Stimulated activated CD8-positive, alpha-beta memory T cell treated with anti-CD3 and anti-CD28 coated beads, Interleukin-12 subunit alpha, Interleukin-12 subunit beta, amount 100 ng/mL, for 24 hours (primary cell): ENCODE data around the gene RFX5.
"Not testable (repeated sequence)": the region's sequence is repeated elsewhere in the genome, so short reads cannot be mapped to it uniquely, and the experiment has no call there.

ENCODE experiments used
- DNase-seq: peaks from one replicate; pipeline ENCODE4 v3.0.0-alpha.2; 2020; ENCODE audit errors: extremely low read depth

RFX5 gene

GRCh38 chr1:151362308-151363155 is 15.5 kb upstream of the RFX5 start:
- no peak for DNase-seq

GRCh38 chr1:151361883-151362282 is 14.8 kb upstream of the RFX5 start:
- DNase-seq: no peak

DNA sequence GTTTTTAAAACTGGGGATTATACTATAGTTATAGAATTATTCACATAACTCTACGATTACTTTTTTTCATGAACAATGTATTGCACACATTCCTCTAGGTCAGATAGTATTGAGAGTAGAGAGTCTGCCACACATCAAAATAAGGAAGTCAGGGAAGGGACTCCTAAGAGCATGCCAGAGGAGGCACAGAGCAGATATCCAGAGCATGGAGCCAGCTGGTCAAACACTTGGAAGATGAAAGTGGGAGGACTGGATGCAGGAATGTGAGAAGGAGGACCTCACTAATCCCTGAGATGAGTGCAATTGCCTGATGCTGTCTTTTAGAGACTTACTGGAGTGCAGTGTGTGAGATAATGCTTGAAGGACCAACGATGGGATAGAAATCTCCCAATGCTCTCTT is 9.6 kb upstream of the RFX5 start:
- no peak for DNase-seq

GRCh38 chr1:151352021-151352718 is 5.1 kb upstream of the RFX5 start:
- DNase-seq: no peak

DNA sequence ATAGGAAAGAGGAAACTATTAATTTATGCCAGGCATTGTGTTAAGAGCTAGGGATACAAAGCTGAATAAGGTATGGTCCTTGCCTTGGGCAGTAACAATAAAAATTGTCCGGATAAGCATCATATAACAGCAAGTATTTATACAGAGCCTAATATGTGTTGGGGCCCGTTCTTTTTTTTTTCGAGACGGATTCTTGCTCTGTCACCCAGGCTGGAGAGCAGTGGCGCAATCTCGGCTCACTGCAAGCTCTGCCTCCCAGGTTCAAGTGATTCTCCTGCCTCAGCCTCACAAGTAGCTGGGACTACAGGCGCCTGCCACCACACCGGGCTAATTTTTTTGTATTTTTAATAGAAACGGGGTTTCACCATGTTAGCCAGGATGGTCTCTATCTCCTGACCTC is 3.3 kb upstream of the RFX5 start:
- not testable (repeated sequence) for DNase-seq

DNA sequence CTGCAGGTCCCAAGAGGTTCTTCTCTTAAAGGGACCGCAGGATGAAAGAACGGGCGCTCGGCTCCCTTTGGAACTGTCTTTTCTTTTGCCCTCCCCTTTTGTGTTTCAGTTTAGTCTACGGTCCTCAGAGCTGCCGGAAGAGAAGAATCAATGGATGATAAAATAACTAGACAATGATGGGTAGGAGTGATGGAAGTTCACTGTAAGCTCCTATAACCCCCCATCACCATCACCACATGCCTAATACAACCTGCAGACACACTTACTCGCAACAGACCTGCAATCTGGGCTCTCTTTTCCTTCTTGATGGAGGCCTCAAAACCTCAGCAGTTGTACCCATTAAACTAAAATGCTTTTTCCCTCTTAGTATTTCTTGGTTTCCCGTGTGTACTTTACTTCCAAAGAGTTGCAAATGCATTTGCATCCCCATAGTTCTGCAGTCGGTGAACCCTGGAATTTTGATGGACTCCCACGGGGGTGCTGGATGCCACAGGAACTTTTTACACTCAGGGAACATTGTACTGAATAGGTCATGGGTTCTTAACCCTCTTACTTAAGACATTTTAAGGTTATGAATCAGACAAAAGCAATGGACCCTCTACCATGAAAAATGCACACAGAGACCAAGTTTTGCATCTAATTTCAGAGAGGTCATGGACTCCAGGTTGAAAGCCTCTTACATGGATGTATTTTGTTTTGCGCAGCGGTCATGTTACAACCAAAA is 633 bp upstream of the RFX5 start:
- no peak for DNase-seq

DNA sequence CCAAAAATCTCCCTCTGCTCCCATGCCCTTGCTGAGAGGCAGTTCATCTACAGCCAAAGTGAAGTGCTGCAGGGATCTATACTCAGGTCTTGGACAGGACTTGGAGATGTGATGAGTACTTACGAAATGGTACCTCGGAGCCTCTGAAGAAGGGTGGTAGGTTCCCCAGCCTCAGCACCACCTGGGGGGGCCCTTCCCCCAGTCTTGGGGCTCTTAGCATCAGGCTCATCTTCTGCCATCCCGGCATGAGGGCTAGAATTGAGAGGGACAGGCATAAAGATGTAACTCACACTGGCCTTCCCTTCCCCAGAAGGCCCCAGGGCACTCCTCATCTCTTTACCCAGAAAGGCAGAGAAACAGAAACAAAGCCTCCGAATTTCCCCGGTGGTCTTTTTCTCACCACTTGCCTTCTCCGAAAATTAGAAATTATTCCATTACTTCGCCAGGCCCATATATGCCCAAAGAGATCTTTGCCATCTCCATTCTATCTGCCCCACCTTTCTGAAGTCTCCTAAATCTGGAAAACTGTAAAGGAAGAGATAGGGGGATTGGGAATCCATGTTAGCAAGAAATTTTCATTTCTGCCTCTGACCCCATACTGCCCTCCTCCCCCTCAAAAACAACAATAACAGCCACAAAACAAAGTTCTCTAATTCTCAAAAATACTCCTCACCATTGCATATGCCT is 827 bp downstream of the RFX5 start:
- DNase-seq: no peak

- no peak for DNase-seq
Measured at GRCh38 chr1:151344291-151344690, 2.8 kb downstream of the RFX5 start.

DNA sequence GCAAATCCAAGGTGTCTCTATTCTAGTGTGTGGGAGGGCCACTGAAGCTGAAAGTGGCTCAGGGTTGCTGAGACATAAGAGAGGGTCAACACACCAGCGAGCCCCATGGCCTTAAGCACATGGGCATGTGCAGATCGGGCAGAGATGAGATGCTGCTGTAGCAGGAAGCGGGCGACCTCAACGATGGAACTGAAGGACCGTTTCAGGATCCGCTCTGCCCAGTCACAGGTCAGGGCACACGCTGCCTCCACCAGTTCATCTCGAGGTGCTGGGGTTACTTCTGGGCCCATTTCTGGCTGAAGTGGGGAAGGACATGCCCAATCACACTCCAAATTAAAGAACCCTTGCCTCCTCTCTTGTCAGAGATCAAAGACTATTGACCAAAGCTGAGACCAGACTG is 3.5 kb downstream of the RFX5 start:
- DNase-seq: no peak

GRCh38 chr1:151342569-151342968 is 4.5 kb downstream of the RFX5 start:
- DNase-seq: no peak

- no peak for DNase-seq
Measured at GRCh38 chr1:151342021-151342420, 5.0 kb downstream of the RFX5 start.

GRCh38 chr1:151340870-151341754 is 5.9 kb downstream of the RFX5 start:
- DNase-seq: no peak

GRCh38 chr1:151336556-151336955 is 10.5 kb downstream of the RFX5 start:
- no peak for DNase-seq

DNA sequence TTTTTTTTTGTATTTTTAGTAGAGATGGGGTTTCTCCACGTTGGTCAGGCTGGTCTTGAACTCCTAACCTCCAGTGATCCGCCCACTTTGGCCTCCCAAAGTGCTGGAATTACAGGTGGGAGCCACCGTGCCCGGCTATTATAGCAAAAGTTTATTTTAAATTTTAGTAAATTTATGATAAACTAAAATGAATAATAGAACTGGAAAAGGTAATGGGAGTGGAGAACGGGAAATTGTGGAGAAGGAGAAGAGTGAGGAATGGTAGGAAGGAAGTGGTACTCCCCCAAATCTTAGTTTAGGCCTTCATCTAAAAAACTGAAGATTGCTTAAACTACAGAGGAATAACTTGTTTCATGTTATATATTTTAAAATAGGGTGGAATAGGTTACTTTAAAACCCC is 12.2 kb downstream of the RFX5 start:
- DNase-seq: no peak

GRCh38 chr1:151327903-151328674 is 19.0 kb downstream of the RFX5 start:
- DNase-seq: no peak

- peak; percentile 61 for DNase-seq
Measured at GRCh38 chr1:151327223-151327902, 19.7 kb downstream of the RFX5 start, which contains the start of gene PI4KB. PI4KB (minus strand) TSS chr1:151327416; CDS start chr1:151316481, 10,935 bp downstream.

DNA sequence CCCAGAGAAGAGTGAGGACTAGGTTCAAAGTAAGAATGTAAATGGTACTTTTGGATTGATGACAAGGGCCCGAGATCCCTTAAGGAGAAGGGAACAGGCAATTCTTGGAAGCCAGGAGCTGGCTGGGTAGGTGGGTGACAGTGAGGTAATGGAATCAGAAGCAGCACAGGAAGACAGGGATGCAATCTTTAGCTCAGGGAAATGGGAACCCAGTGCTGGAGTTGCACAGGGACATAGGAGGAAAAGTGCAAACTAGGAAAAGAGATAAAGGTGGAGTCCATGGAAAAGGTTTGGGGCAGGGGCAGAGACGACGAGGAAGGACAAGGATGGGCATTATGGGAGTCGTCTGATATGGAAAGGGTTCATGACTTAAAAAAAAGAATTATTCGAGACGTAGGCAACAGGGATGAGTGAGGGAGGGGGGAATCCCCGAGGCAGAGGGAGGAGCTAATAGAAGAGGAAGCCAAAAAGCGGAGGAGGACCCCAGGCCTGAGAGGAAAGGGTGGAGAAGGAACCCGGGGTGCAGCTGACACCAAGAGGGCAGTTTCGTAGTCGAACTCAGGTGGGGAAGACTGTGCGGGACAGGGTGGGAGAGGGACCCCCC is 20.3 kb downstream of the RFX5 start:
- DNase-seq: no peak

DNA sequence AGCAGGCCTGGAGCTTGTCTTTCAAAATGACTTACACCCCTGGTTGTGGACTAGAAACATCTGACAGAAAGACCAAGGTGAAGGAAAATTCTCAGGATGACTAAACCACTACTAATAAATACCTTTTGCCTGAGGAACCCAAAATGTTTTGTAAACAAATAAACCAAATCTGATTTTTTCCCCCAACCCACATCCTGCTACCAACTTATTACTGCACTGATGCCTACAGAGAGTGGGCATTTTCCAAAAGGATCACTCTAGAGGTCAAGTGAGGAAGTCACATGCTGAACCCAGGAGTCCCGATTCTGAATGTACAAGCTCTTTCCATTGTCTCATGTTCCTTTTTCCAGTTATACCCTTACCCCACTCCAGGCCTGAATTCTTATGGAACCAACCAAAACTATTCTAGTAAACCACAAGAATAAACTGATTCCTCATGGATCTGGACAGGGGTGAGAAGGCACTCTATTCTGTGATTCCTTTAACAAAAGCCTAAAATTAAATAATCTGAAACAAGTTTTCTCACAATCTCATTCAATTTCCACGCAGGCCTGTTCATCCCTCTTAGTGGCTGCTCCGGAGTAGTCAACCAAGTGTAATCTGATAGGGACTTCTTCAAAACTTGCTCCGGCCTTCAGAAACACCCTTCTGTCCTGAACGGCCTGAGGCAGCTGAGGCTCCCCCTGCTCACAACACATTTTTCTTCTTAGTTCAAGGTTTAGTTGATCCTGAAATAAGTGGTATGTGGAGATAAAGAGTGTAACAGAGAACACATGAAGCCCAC is 21.2 kb downstream of the RFX5 start:
- DNase-seq: no peak
